ENCODE results near the gene HSPB6.
"Not testable (repeated sequence)": the region's sequence is repeated elsewhere in the genome, so short reads cannot be mapped to it uniquely, and the experiment has no call there.

Gene HSPB6

DNA sequence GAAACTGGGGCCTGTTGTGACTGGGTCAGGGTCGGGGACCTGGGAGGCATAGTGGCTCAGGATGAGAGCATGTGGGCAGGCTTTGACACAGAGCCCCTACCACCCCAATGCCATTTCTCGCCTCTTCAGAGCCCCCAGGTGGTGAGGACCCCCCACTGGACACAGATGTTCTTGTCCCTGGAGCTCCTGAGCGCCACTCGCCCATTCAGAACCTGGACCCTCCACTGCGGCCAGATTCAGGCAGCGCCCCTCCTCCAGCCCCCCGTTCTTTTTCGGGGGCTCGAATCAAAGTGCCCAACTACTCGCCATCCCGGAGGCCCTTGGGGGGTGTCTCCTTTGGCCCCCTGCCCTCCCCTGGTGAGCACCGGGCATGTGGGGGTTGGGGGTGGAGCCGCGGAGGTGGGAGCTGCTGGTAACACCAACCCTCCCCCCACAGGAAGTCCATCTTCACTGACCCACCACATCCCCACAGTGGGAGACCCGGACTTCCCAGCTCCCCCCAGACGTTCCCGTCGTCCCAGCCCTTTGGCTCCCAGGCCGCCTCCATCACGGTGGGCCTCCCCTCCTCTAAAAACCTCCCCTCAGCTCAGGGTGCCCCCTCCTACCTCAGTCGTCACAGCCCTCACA, 24.9 kb downstream of the HSPB6 start:
- DNase-seq (ENCODE audit: low spot score) = peak; percentile 15

DNA sequence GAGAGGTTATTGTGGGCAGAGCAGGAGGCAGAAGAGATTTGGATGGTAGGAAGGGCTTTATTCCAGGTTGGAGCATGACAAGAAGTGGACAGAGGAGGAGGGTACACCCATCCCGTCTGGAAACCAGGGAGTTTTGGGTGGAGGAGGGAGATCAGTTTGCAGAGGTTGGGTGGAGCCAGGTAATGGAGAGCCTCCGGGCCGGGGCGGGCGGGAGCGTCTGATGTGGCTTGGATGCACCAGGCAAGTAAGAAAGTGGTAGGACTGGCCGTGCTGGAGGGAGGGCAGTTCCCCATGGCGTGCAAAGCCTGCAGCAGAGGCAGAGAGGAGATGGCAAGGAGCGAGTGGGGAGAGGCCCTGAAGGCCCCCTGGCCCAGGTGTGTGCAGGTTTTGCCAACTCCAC, 25.5 kb downstream of the HSPB6 start:
- DNase-seq (ENCODE audit: low spot score) = peak; percentile 1

GRCh38 chr19:35730326-35730725, 26.5 kb downstream of the HSPB6 start:
- DNase-seq (ENCODE audit: low spot score) = no peak

GRCh38 chr19:35729763-35730162, 27.1 kb downstream of the HSPB6 start:
- peak; percentile 3 for DNase-seq (ENCODE audit: low spot score)

DNA sequence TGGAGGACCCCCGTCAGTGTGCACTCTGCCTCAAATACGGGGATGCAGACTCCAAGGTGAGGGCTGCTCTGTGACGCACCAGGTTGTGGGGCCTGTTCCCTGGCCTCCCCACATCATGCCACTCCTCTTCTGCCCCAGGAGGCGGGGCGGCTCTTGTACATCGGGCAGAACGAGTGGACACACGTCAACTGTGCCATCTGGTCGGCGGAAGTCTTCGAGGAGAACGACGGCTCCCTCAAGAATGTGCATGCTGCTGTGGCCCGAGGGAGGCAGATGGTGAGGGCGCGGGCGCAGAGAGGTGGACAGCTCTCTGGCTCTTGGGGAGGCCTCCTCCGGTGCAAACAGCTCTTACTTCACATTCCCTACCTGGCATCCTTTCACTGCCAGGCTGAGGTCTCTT, 27.8 kb downstream of the HSPB6 start:
- DNase-seq (ENCODE audit: low spot score) = peak; percentile 3

DNA sequence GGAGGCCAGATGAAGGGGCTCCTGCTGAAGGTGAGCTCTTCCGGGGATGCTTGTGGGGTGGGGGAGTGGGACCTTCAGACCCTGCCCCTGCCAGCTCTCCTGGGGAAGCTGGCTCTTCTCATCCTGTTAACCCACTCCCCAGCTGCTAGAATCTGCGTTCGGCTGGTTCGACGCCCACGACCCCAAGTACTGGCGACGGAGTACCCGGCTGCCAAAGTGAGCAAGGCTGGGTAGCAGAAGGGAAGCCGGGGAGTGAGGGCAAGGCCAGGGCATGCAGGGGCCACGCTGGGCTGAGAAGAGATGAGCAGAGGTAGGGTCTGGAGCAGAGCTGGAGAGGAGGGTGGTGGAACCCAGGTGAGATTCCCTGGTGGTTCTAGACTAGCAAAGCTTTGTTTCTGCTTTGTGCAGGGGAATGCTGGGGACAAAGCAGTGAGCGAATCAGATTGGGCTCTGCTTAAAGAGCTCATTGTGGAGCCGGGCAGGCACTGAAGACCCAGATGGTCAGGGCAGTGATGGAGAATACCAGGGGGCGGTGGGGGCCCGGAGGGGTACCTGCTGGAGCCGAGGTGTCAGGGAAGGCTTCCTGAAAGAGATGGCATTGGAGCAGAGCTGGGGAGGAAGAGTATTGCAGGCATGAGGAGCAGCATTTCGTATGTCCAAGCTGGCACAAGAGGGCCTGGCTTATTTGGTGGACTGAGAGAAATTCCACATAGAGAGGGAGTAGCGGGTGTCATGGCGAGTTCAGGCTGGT, 28.7 kb downstream of the HSPB6 start:
- DNase-seq (ENCODE audit: low spot score) = peak; percentile 8

DNA sequence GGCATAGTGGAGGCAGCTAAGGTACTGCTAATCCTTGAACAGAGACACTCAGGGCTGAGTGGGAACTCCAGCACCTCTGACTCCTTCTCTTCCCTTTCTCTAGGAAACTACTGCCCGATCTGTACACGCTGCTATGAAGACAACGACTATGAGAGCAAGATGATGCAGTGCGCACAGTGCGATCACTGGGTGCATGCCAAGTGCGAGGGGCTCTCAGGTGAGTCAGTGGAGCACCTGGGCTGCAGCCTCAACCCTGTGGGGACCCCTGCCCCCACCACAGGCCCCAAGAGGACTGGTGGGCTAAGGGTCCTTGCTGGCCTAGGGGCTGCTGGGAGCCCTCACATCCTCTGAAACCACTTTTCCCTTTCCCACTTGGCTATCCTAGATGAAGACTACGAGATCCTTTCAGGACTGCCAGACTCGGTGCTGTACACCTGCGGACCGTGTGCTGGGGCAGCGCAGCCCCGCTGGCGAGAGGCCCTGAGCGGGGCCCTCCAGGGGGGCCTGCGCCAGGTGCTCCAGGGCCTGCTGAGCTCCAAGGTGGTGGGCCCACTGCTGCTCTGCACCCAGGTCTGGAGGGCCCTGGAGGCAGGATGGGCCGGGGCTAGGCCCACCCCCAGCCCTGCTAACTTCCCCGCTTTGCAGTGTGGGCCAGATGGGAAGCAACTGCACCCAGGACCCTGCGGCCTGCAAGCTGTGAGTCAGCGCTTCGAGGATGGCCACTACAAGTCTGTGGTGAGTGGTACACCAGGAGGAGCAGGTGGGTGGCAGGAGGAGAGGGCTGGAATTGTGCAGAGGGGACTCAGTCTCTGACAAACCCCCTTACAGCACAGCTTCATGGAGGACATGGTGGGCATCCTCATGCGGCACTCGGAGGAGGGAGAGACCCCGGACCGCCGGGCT, 29.5 kb downstream of the HSPB6 start:
- DNase-seq (ENCODE audit: low spot score) = peak; percentile 8

GRCh38 chr19:35725216-35725861, 31.5 kb downstream of the HSPB6 start:
- DNase-seq (ENCODE audit: low spot score) = no peak

- no peak for DNase-seq (ENCODE audit: low spot score)
Observed at GRCh38 chr19:35724560-35724959, 32.3 kb downstream of the HSPB6 start.

GRCh38 chr19:35724132-35724531, 32.7 kb downstream of the HSPB6 start:
- DNase-seq (ENCODE audit: low spot score) = not testable (repeated sequence)

GRCh38 chr19:35723671-35724070, 33.2 kb downstream of the HSPB6 start:
- DNase-seq (ENCODE audit: low spot score) = no peak

DNA sequence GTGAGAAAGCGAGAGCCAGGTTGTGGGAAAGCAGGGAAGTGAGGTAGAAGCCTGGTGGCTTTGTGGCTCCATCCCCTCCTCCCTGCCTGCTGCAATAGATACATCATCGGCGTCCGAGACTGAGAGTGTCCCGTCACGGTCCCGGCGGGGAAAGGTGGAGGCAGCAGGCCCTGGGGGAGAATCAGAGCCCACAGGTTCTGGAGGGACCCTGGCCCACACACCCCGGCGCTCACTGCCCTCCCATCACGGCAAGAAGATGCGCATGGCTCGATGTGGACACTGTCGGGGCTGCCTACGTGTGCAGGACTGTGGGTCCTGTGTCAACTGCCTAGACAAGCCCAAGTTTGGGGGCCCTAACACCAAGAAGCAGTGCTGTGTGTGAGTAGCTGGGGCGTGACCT, 33.9 kb downstream of the HSPB6 start:
- no peak for DNase-seq (ENCODE audit: low spot score)

DNA sequence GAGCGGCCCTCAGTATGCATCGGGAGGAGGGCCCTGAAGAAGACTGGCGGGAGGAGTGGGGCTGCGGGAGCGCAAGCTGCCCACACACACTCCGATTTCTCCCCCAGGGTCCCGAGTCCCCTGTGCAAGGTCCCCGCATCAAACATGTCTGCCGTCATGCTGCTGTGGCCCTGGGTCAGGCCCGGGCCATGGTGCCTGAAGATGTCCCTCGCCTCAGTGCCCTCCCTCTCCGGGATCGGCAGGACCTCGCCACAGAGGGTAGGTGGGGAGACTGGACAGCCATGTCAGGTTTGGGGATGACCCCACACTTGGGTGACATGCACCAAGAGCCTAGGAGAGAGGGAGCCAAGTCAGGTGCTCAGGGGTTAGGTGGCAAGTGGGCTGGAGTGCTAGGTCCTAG, 34.4 kb downstream of the HSPB6 start:
- no peak for DNase-seq (ENCODE audit: low spot score)

GRCh38 chr19:35721374-35721773, 35.5 kb downstream of the HSPB6 start:
- no peak for DNase-seq (ENCODE audit: low spot score)

GRCh38 chr19:35720648-35721047, 36.2 kb downstream of the HSPB6 start:
- DNase-seq (ENCODE audit: low spot score) = no peak

DNA sequence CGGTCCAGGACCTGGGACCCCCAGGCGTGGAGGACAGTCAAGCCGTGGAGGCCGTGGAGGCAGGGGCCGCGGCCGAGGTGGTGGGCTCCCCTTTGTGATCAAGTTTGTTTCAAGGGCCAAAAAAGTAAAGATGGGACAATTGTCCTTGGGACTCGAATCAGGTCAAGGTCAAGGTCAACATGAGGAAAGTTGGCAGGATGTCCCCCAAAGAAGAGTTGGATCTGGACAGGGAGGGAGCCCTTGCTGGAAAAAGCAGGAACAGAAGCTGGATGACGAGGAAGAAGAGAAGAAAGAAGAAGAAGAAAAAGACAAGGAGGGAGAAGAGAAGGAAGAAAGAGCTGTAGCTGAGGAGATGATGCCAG, 36.7 kb downstream of the HSPB6 start:
- no peak for DNase-seq (ENCODE audit: low spot score)

DNA sequence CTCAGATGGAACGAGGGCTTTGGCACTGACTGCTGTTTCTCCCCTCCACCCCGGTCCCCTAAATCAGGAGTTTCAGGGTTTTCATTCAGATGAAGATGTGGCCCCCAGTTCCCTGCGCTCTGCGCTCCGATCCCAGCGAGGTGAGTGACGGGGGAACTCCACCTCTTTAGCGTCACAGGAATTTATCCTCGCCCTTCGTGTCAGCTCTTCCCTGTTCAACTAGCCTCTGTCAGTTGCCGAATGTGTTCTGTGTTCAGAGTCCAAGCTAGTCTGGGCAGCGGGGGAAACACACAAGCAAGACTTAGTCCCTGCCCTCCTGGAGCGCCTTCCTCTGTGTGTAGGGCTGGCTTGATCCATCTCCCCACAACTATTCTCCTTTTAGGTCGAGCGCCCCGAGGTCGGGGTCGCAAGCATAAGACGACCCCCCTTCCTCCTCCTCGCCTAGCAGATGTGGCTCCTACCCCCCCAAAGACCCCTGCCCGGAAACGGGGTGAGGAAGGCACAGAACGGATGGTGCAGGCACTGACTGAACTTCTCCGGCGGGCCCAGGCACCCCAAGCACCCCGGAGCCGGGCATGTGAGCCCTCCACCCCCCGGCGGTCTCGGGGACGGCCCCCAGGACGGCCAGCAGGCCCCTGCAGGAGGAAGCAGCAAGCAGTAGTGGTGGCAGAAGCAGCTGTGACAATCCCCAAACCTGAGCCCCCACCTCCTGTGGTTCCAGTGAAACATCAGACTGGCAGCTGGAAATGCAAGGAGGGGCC, 37.2 kb downstream of the HSPB6 start:
- no peak for DNase-seq (ENCODE audit: low spot score)

GRCh38 chr19:35718345-35719041, 38.3 kb downstream of the HSPB6 start:
- DNase-seq (ENCODE audit: low spot score) = no peak

GRCh38 chr19:35717665-35718344, 39.0 kb downstream of the HSPB6 start, which contains the start of gene KMT2B:
TSS of gene KMT2B (plus strand) at chr19:35718003. CDS start at chr19:35718019, 16 bp downstream.
- peak; percentile 99 for DNase-seq (ENCODE audit: low spot score)
